HG03175 (cell line): ENCODE results near the gene ROS1.
"Not testable (repeated sequence)": the region's sequence is repeated elsewhere in the genome, so short reads cannot be mapped to it uniquely, and the experiment has no call there.

Source experiments
- ATAC-seq: cut with Tn5 transposase; IDR thresholded peaks from one replicate; pipeline ENCODE4 v1.9.1; 2021; ENCODE audit warnings: mild to moderate bottlenecking, moderate library complexity; ENCODE audit not compliant: unreplicated experiment

ROS1 gene

GRCh38 chr6:117268924-117269323 lies 156.8 kb downstream of the ROS1 start:
- ATAC-seq, result no peak

GRCh38 chr6:117267766-117268534 lies 157.8 kb downstream of the ROS1 start:
- ATAC-seq, result no peak

- ATAC-seq, result no peak
Observed at GRCh38 chr6:117267054-117267347, 158.7 kb downstream of the ROS1 start.

GRCh38 chr6:117266257-117267053 lies 159.3 kb downstream of the ROS1 start:
- ATAC-seq, result no peak

GRCh38 chr6:117265410-117266256 lies 160.1 kb downstream of the ROS1 start, which contains the start of gene VGLL2:
Gene VGLL2 (plus strand): TSS chr6:117265558. CDS start chr6:117265764, 206 bp downstream.
- ATAC-seq, result no peak

GRCh38 chr6:117264692-117265409 lies 160.9 kb downstream of the ROS1 start:
- ATAC-seq, result peak; percentile 38

GRCh38 chr6:117264369-117264691 lies 161.4 kb downstream of the ROS1 start:
- peak; percentile 21 for ATAC-seq

- no peak for ATAC-seq
Observed at GRCh38 chr6:117263353-117263927, 162.3 kb downstream of the ROS1 start.

- no peak for ATAC-seq
Observed at GRCh38 chr6:117262799-117263198, 162.9 kb downstream of the ROS1 start.

- no peak for ATAC-seq
Observed at GRCh38 chr6:117253785-117254184, 172.0 kb downstream of the ROS1 start.

- ATAC-seq, result not testable (repeated sequence)
Observed at GRCh38 chr6:117244979-117245378, 180.8 kb downstream of the ROS1 start.

- not testable (repeated sequence) for ATAC-seq
Observed at GRCh38 chr6:117244571-117244970, 181.2 kb downstream of the ROS1 start.
